ENCODE measurements around the gene VAV3. TPM values are rescaled to one million over a fixed set of nuclear protein-coding genes. Genes with fewer than 3 reads are reported as not detected.

Gene VAV3
- total RNA-seq, 1 donor from 2014 or later = 11.3 TPM

- ATAC-seq = no peak
- intact Hi-C loops (cut with DNase I) = no loop called here
Observed at GRCh38 chr1:107875689-107876088, 89.3 kb downstream of the VAV3 start.

GRCh38 chr1:107874221-107874620 lies 90.8 kb downstream of the VAV3 start:
- ATAC-seq (no peak), DNase-seq (no peak)
- no peaks in the 10 kb centered on the region for H3K27me3 ChIP-seq (ENCODE audit: low read depth)
- intact Hi-C loops (cut with DNase I) = no loop called here
- H3K27ac ChIP-seq = no peak overlapping the region
- no peaks in the 10 kb centered on the region for H3K36me3 ChIP-seq
- H3K4me3 ChIP-seq = no peak overlapping the region
- no peak for TF ChIP-seq CTCF (IDR thresholded peaks at IDR 0.05)
- H3K4me1 ChIP-seq = peaks cover 21% of the 10 kb centered on the region
- no peaks in the 10 kb centered on the region for H3K9me3 ChIP-seq

More at GRCh38 chr1:107875689-107876088, 89.3 kb downstream of the VAV3 start:
- no peak for DNase-seq
- no peak for TF ChIP-seq CTCF (IDR thresholded peaks at IDR 0.05)
- H3K4me1 ChIP-seq = peaks cover 21% of the 10 kb centered on the region
- no peaks in the 10 kb centered on the region for H3K36me3 ChIP-seq
- H3K27ac ChIP-seq = no peak overlapping the region
- H3K27me3 ChIP-seq (ENCODE audit: low read depth) = no peaks in the 10 kb centered on the region
- no peaks in the 10 kb centered on the region for H3K9me3 ChIP-seq
- no peak overlapping the region for H3K4me3 ChIP-seq

GRCh38 chr1:107871687-107872395 lies 93.1 kb downstream of the VAV3 start:
- Histone ChIP-seq H3K9me3 (no peaks in the 10 kb centered on the region), H3K27me3 (ENCODE audit: low read depth) (no peaks in the 10 kb centered on the region), H3K27ac (no peak overlapping the region), H3K4me3 (no peak overlapping the region), H3K4me1 (peaks cover 3% of the 10 kb centered on the region), H3K36me3 (no peaks in the 10 kb centered on the region)
- no peak for ATAC-seq
- TF ChIP-seq CTCF (IDR thresholded peaks at IDR 0.05) = no peak
- no peak for DNase-seq
- intact Hi-C loops (cut with DNase I) = no loop called here

- Histone ChIP-seq H3K27ac (no peak overlapping the region), H3K27me3 (ENCODE audit: low read depth) (no peaks in the 10 kb centered on the region), H3K36me3 (no peaks in the 10 kb centered on the region), H3K9me3 (no peaks in the 10 kb centered on the region), H3K4me1 (no peaks in the 10 kb centered on the region), H3K4me3 (no peak overlapping the region)
- ATAC-seq (no peak), DNase-seq (no peak)
- intact Hi-C loops (cut with DNase I) = no loop called here
- no peak for TF ChIP-seq CTCF (IDR thresholded peaks at IDR 0.05)
Observed at GRCh38 chr1:107871259-107871658, 93.7 kb downstream of the VAV3 start.

- no peak overlapping the region for H3K4me3 ChIP-seq
- H3K36me3 ChIP-seq = no peaks in the 10 kb centered on the region
- no peaks in the 10 kb centered on the region for H3K27me3 ChIP-seq (ENCODE audit: low read depth)
- ATAC-seq (no peak), DNase-seq (no peak)
- H3K4me1 ChIP-seq = no peaks in the 10 kb centered on the region
- no peaks in the 10 kb centered on the region for H3K9me3 ChIP-seq
- TF ChIP-seq CTCF (IDR thresholded peaks at IDR 0.05) = no peak
- no peak overlapping the region for H3K27ac ChIP-seq
- intact Hi-C loops (cut with DNase I) = no loop called here
Observed at GRCh38 chr1:107870696-107871095, 94.3 kb downstream of the VAV3 start.
